ENCODE results near the gene CAPG.

DNA sequence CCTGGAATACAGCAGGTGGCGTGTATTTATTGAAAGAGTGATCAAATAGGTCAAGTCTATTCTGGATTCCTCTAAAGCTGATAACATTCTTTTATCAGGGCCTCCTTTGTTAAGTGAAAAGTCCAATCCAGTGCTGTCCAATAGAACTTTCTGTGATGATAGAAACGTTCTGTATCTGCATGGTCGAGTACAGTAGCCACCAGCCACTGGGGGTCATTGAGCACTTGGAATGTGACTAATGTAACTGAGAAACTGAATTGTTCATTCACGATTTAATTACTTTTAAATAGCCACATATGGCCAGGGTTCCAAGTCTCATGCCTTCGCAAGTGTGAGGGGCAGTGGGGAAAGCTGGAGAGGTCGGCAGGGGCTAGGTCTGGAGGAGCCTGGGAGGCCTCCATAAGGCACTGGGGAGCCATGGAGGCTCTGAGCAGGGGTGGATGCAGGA lies 28.9 kb upstream of the CAPG start:
- TF ChIP-seq, protein P1, sequence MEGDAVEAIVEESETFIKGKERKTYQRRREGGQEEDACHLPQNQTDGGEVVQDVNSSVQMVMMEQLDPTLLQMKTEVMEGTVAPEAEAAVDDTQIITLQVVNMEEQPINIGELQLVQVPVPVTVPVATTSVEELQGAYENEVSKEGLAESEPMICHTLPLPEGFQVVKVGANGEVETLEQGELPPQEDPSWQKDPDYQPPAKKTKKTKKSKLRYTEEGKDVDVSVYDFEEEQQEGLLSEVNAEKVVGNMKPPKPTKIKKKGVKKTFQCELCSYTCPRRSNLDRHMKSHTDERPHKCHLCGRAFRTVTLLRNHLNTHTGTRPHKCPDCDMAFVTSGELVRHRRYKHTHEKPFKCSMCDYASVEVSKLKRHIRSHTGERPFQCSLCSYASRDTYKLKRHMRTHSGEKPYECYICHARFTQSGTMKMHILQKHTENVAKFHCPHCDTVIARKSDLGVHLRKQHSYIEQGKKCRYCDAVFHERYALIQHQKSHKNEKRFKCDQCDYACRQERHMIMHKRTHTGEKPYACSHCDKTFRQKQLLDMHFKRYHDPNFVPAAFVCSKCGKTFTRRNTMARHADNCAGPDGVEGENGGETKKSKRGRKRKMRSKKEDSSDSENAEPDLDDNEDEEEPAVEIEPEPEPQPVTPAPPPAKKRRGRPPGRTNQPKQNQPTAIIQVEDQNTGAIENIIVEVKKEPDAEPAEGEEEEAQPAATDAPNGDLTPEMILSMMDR (IDR thresholded peaks at IDR 0.05) = no peak
- TF ChIP-seq, protein P2, sequence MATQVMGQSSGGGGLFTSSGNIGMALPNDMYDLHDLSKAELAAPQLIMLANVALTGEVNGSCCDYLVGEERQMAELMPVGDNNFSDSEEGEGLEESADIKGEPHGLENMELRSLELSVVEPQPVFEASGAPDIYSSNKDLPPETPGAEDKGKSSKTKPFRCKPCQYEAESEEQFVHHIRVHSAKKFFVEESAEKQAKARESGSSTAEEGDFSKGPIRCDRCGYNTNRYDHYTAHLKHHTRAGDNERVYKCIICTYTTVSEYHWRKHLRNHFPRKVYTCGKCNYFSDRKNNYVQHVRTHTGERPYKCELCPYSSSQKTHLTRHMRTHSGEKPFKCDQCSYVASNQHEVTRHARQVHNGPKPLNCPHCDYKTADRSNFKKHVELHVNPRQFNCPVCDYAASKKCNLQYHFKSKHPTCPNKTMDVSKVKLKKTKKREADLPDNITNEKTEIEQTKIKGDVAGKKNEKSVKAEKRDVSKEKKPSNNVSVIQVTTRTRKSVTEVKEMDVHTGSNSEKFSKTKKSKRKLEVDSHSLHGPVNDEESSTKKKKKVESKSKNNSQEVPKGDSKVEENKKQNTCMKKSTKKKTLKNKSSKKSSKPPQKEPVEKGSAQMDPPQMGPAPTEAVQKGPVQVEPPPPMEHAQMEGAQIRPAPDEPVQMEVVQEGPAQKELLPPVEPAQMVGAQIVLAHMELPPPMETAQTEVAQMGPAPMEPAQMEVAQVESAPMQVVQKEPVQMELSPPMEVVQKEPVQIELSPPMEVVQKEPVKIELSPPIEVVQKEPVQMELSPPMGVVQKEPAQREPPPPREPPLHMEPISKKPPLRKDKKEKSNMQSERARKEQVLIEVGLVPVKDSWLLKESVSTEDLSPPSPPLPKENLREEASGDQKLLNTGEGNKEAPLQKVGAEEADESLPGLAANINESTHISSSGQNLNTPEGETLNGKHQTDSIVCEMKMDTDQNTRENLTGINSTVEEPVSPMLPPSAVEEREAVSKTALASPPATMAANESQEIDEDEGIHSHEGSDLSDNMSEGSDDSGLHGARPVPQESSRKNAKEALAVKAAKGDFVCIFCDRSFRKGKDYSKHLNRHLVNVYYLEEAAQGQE (IDR thresholded peaks at IDR 0.05; ENCODE audit: insufficient read depth in 1 of 2, low read depth in 2 of 2, low read length in 1 of 2) = no peak
- TF ChIP-seq TCF7L2 (IDR thresholded peaks at IDR 0.05; ENCODE audit: low read depth, low read length) (no peak), POLR2AphosphoS5 (IDR thresholded peaks at IDR 0.05; ENCODE audit: low read depth, low read length) (no peak), SIN3A (IDR thresholded peaks at IDR 0.05; ENCODE audit: borderline replicate concordance, insufficient read depth, low read depth, low read length) (no peak)

Measured in Panc1 (cell line).